ENCODE measurements around the gene GPR176.
"Not testable (repeated sequence)": the region's sequence is repeated elsewhere in the genome, so short reads cannot be mapped to it uniquely, and the experiment has no call there.

GPR176 gene

DNA sequence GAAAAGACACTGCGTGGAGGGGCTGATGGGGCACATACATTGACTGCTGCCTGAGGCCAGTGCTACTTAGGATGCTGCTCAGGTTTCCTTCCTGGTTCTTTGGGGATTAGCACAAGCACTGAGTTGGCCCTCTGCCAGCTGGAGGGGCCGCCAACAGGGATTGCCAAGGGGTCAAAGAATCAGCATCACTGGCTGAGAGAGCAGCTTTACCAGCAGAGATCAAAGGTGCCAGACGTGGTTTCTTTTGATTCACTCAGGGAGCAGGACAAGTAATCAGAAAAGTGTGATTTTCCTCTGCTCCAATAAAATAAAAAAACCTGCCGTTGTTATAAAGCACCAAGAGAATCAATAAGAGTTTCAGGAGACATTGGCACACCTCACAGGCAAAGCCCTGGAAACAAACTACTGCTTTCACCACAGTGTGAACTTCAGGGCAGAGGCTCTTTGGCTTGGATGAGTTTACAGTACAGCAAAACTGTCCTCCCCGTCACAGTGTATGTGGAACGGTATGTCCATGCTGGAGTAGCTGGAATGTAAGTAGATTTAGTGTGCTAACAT lies 91.6 kb downstream of the GPR176 start:
- H3K27ac ChIP-seq (ENCODE audit: low read length) = no peak overlapping the region
- peaks cover 3% of the 10 kb centered on the region for H3K4me1 ChIP-seq (ENCODE audit: control insufficient read depth, low read depth, low read length)
- no peak overlapping the region for H3K4me3 ChIP-seq (ENCODE audit: low read length)
- no peak overlapping the region for H3K9ac ChIP-seq (ENCODE audit: low read length)
- H3K36me3 ChIP-seq (ENCODE audit: control insufficient read depth, low read depth, low read length) = no peaks in the 10 kb centered on the region
- no peaks in the 10 kb centered on the region for H3K27me3 ChIP-seq (ENCODE audit: control insufficient read depth, insufficient read depth, low read length)
- H3K9me3 ChIP-seq (ENCODE audit: control insufficient read depth, low read depth, low read length) = peaks cover 4% of the 10 kb centered on the region

DNA sequence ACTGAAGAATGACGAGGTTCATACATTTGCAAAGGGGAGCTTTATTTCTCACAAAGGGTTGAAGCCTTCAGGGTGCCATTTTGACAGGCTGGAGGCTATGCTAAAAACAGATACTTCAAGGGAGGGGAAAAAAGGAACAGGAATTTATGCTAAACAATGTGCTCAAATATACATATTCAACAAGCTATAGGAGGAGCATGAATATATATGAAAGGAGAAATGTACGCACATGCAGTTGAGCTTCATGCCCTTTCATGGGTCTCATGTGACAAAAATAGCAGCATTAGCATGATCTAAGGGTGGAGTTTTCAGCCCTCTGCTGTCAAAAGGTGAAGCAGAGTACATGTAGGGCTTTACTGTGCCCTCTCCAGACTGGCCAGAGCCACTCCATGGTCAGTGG lies 93.1 kb downstream of the GPR176 start:
- Histone ChIP-seq H3K27ac (ENCODE audit: low read length) (no peak overlapping the region), H3K27me3 (ENCODE audit: control insufficient read depth, insufficient read depth, low read length) (no peaks in the 10 kb centered on the region), H3K4me3 (ENCODE audit: low read length) (no peak overlapping the region), H3K36me3 (ENCODE audit: control insufficient read depth, low read depth, low read length) (no peaks in the 10 kb centered on the region), H3K9ac (ENCODE audit: low read length) (no peak overlapping the region), H3K4me1 (ENCODE audit: control insufficient read depth, low read depth, low read length) (peaks cover 6% of the 10 kb centered on the region), H3K9me3 (ENCODE audit: control insufficient read depth, low read depth, low read length) (peaks cover 4% of the 10 kb centered on the region)

DNA sequence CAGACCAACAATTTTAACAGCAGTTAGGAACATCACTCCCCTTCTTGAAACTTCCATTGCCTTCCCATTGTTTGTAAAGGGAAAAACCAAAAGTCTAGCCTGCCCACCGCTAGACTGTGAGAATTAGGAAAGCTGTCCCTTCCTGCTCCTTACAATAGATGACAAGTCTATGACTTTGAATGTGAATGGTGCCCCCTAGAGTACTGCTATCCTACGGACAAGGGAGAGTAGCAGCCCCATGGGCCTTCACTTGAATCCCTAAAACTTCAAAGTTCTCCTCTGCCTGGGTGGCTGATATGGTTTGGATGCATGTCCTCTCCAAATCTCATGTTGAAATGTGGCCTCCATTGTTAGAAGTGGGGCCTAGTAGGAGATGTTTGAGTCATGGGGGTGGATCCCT lies 96.4 kb downstream of the GPR176 start:
- H3K4me1 ChIP-seq (ENCODE audit: control insufficient read depth, low read depth, low read length) = peaks cover 14% of the 10 kb centered on the region
- H3K36me3 ChIP-seq (ENCODE audit: control insufficient read depth, low read depth, low read length) = no peaks in the 10 kb centered on the region
- H3K27ac ChIP-seq (ENCODE audit: low read length) = no peak overlapping the region
- H3K27me3 ChIP-seq (ENCODE audit: control insufficient read depth, insufficient read depth, low read length) = no peaks in the 10 kb centered on the region
- H3K9ac ChIP-seq (ENCODE audit: low read length) = no peak overlapping the region
- peaks cover 4% of the 10 kb centered on the region for H3K9me3 ChIP-seq (ENCODE audit: control insufficient read depth, low read depth, low read length)
- H3K4me3 ChIP-seq (ENCODE audit: low read length) = no peak overlapping the region

DNA sequence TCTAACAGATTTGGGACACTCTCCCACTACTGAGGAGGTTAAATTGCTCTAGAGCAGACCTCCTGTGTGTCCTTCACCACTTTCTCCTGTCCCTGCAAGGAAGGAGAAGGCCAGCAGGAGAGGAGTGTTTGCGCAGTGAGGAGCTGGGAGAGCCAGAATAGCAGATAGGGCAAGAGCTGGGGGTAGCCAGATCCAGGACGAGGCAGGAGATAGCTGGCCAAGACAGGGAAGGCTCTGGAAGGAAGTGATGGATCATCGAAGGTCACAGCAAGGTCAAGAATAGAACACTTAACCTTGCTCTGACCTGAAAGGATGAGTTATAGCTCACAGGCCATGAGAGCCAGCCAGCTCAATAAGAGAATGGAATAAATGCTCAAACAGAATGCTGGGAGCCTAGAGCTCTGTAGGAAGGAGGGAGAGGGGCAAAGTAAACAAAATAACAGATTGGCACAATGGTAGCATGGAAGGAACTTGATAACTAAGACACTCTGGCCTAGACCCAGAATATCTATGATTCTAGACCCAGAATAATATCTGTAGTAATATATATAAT lies 99.9 kb downstream of the GPR176 start:
- Histone ChIP-seq H3K36me3 (ENCODE audit: control insufficient read depth, low read depth, low read length) (no peaks in the 10 kb centered on the region), H3K9ac (ENCODE audit: low read length) (no peak overlapping the region), H3K27ac (ENCODE audit: low read length) (no peak overlapping the region), H3K27me3 (ENCODE audit: control insufficient read depth, insufficient read depth, low read length) (no peaks in the 10 kb centered on the region), H3K9me3 (ENCODE audit: control insufficient read depth, low read depth, low read length) (peaks cover 4% of the 10 kb centered on the region), H3K4me3 (ENCODE audit: low read length) (no peak overlapping the region), H3K4me1 (ENCODE audit: control insufficient read depth, low read depth, low read length) (peaks cover 27% of the 10 kb centered on the region)

DNA sequence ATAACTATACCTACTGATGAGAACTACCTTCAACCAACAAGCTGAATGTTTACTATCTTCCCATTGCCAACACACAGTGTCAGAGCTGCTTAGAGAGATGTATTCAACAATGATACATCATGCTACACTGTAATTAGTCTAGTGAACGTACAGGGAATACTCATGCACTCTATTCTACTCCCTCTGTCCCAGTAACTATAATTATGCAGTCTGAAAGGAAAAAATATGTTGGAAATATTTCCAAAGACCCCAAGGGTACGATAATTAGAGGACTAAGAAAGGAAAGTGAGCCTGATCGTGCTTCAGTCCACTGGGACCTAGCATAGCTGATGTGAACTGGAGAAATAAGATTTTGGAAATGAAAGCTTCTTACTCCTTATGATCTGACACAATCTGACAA lies 100.5 kb downstream of the GPR176 start:
- H3K9me3 ChIP-seq (ENCODE audit: control insufficient read depth, low read depth, low read length) = peaks cover 3% of the 10 kb centered on the region
- peaks cover 27% of the 10 kb centered on the region for H3K4me1 ChIP-seq (ENCODE audit: control insufficient read depth, low read depth, low read length)
- H3K27me3 ChIP-seq (ENCODE audit: control insufficient read depth, insufficient read depth, low read length) = no peaks in the 10 kb centered on the region
- no peak overlapping the region for H3K4me3 ChIP-seq (ENCODE audit: low read length)
- no peak overlapping the region for H3K27ac ChIP-seq (ENCODE audit: low read length)
- H3K9ac ChIP-seq (ENCODE audit: low read length) = no peak overlapping the region
- no peaks in the 10 kb centered on the region for H3K36me3 ChIP-seq (ENCODE audit: control insufficient read depth, low read depth, low read length)

DNA sequence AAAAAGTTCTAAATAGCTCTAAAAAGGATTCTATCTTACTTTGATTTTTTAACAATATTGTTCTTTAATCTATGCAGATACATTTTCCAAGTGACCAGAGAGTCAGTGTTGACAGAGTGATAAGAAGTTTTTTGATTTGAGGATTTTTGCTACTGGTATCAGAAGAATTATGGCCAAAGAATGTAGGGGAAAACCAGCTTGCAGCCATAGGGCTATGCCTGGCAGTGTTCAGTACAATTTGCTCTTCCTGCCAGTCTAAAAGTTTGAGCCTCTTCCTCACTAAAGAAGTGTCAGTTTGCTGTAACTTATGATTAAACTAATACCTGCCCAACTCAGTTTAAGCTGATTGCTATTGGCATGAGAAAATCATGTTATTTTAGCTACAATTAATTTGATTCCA lies 102.2 kb downstream of the GPR176 start:
- no peaks in the 10 kb centered on the region for H3K9me3 ChIP-seq (ENCODE audit: control insufficient read depth, low read depth, low read length)
- H3K36me3 ChIP-seq (ENCODE audit: control insufficient read depth, low read depth, low read length) = no peaks in the 10 kb centered on the region
- no peak overlapping the region for H3K4me3 ChIP-seq (ENCODE audit: low read length)
- H3K27ac ChIP-seq (ENCODE audit: low read length) = no peak overlapping the region
- no peaks in the 10 kb centered on the region for H3K27me3 ChIP-seq (ENCODE audit: control insufficient read depth, insufficient read depth, low read length)
- peaks cover 27% of the 10 kb centered on the region for H3K4me1 ChIP-seq (ENCODE audit: control insufficient read depth, low read depth, low read length)
- no peak overlapping the region for H3K9ac ChIP-seq (ENCODE audit: low read length)

DNA sequence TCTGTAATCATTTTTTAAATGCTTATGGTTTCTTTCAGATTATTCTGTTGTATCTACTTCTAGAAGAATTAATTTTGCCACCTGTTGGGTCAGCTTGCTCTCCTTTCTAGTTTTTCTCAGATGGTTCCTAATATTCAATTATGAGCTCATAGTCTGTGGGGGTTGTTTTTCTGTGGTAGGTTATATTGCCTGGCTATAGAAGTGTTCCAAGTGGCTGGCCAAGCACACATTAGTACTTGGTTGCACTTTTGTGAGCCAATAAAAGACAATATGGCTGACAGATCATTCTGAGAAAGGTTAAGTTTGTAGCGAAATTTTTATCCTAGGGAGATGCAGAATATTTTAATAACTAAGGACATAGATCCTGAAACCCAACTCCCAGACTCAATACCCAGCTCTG lies 105.6 kb downstream of the GPR176 start:
- Histone ChIP-seq H3K4me1 (ENCODE audit: control insufficient read depth, low read depth, low read length) (peaks cover 25% of the 10 kb centered on the region), H3K27me3 (ENCODE audit: control insufficient read depth, insufficient read depth, low read length) (no peaks in the 10 kb centered on the region), H3K9ac (ENCODE audit: low read length) (no peak overlapping the region), H3K9me3 (ENCODE audit: control insufficient read depth, low read depth, low read length) (no peaks in the 10 kb centered on the region), H3K27ac (ENCODE audit: low read length) (no peak overlapping the region), H3K4me3 (ENCODE audit: low read length) (no peak overlapping the region), H3K36me3 (ENCODE audit: control insufficient read depth, low read depth, low read length) (no peaks in the 10 kb centered on the region)

DNA sequence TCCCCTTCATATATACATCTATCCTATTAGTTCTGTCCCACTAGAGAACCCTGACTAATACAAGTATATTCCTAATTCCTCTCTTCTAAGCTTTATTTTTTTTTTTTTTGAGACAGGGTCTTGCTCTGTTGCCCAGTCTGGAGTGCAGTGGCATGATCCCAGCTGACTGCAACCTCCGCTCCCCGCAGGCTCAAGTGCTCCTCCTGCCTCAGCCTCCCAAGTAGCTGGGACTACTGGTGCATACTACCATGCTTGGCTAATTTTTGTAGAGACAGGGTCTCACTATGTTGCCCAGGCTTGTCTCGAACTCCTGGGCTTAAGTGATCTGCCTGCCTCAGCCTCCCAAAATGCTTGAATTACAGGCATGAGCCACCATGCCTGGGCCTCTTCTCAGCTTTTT lies 107.4 kb downstream of the GPR176 start:
- H3K4me1 ChIP-seq (ENCODE audit: control insufficient read depth, low read depth, low read length) = peaks cover 34% of the 10 kb centered on the region
- not testable (repeated sequence) for H3K9ac ChIP-seq (ENCODE audit: low read length); H3K27me3 ChIP-seq (ENCODE audit: control insufficient read depth, insufficient read depth, low read length); H3K4me3 ChIP-seq (ENCODE audit: low read length); H3K9me3 ChIP-seq (ENCODE audit: control insufficient read depth, low read depth, low read length); H3K36me3 ChIP-seq (ENCODE audit: control insufficient read depth, low read depth, low read length); H3K27ac ChIP-seq (ENCODE audit: low read length)

DNA sequence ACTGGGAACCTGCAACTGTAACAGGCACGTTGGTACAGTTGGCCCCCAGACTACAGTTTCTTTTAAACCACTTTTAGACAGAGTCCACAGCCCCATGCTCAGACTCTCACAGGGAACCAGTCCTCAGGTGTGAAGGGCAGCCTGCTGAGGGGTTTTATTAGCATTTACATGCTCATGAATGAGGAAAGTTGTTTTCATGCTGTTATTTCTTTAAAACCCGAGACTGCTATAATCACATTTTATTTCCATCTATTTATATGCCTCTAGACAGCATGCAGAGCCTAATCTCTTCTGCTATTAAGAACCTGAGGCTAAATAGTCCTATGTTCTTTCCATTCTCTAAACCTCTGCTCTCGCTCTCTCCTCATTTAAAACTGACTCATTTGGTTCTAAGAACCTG lies 111.2 kb downstream of the GPR176 start:
- Histone ChIP-seq H3K9ac (ENCODE audit: low read length) (no peak overlapping the region), H3K4me3 (ENCODE audit: low read length) (peak overlapping the region; percentile 33), H3K27ac (ENCODE audit: low read length) (no peak overlapping the region), H3K9me3 (ENCODE audit: control insufficient read depth, low read depth, low read length) (no peaks in the 10 kb centered on the region), H3K4me1 (ENCODE audit: control insufficient read depth, low read depth, low read length) (peaks cover 30% of the 10 kb centered on the region), H3K36me3 (ENCODE audit: control insufficient read depth, low read depth, low read length) (peaks cover 15% of the 10 kb centered on the region), H3K27me3 (ENCODE audit: control insufficient read depth, insufficient read depth, low read length) (no peaks in the 10 kb centered on the region)

DNA sequence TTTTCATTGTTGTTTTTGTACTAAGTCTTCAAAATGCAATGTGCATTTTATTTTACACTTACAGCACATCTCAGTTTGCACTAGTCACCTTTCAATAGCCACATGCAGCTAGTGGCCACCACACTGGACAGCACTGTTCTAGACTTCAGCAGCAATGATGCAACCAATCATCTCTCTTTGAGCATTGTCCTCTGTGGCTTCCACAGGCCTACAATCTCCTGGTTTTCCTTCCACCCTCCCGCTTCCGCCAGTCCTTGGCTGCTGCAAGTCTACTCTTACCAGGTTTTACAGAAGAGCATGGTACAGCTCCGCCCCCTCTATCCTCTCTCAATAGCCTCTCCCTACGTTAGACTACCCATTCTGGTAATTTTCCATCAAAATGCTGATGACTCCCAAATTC lies 112.3 kb downstream of the GPR176 start:
- Histone ChIP-seq H3K27ac (ENCODE audit: low read length) (no peak overlapping the region), H3K36me3 (ENCODE audit: control insufficient read depth, low read depth, low read length) (peaks cover 16% of the 10 kb centered on the region), H3K27me3 (ENCODE audit: control insufficient read depth, insufficient read depth, low read length) (no peaks in the 10 kb centered on the region), H3K9ac (ENCODE audit: low read length) (no peak overlapping the region), H3K9me3 (ENCODE audit: control insufficient read depth, low read depth, low read length) (no peaks in the 10 kb centered on the region), H3K4me3 (ENCODE audit: low read length) (no peak overlapping the region), H3K4me1 (ENCODE audit: control insufficient read depth, low read depth, low read length) (peaks cover 30% of the 10 kb centered on the region)

DNA sequence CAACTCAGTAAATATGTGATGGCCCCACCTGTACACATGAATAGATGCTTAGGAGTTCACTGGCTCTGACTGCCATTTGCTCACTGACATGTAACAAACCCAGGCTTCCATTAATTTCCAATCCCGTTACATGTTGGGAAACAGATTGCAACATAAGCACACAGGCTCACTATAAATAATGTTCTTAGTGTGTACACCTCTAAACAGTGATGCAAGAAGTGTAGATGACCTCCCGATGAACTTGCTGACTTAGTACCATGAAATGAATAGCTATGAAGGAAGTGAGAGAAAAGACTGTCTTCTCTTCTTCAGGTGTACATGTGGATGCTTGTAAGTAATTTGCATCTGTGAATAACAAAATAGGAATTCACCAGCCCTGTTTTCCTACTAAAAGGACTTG lies 116.0 kb downstream of the GPR176 start:
- H3K9ac ChIP-seq (ENCODE audit: low read length) = no peak overlapping the region
- no peaks in the 10 kb centered on the region for H3K9me3 ChIP-seq (ENCODE audit: control insufficient read depth, low read depth, low read length)
- H3K4me1 ChIP-seq (ENCODE audit: control insufficient read depth, low read depth, low read length) = peaks cover 15% of the 10 kb centered on the region
- no peak overlapping the region for H3K4me3 ChIP-seq (ENCODE audit: low read length)
- peaks cover 36% of the 10 kb centered on the region for H3K36me3 ChIP-seq (ENCODE audit: control insufficient read depth, low read depth, low read length)
- no peak overlapping the region for H3K27ac ChIP-seq (ENCODE audit: low read length)
- no peaks in the 10 kb centered on the region for H3K27me3 ChIP-seq (ENCODE audit: control insufficient read depth, insufficient read depth, low read length)

DNA sequence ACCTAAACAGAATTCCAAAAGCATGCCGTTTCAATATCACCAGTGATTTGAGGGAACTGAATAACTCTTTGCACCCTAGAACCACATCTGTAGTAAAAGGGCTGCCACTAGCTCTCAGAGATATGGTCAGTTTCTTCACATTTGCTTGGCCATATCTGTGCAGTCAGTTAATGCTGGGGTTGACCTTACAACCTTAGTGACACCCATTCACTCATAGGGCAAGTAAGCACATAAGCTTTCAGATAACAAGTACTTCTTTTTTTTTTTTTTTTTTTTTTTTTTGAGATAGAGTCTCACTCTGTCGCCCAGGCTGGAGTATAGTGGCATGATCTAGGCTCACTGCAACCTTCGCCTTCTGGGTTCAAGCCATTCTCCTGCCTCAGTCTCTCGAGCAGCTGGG lies 117.0 kb downstream of the GPR176 start:
- H3K36me3 ChIP-seq (ENCODE audit: control insufficient read depth, low read depth, low read length) = peaks cover 43% of the 10 kb centered on the region
- no peaks in the 10 kb centered on the region for H3K27me3 ChIP-seq (ENCODE audit: control insufficient read depth, insufficient read depth, low read length)
- H3K27ac ChIP-seq (ENCODE audit: low read length) = no peak overlapping the region

More for the DNA sequence above, 117.0 kb downstream of the GPR176 start:
- Histone ChIP-seq H3K4me1 (ENCODE audit: control insufficient read depth, low read depth, low read length) (peaks cover 5% of the 10 kb centered on the region), H3K9me3 (ENCODE audit: control insufficient read depth, low read depth, low read length) (no peaks in the 10 kb centered on the region), H3K9ac (ENCODE audit: low read length) (no peak overlapping the region), H3K4me3 (ENCODE audit: low read length) (no peak overlapping the region)

Measured in iPS-18a (cell line).